Fibroblast of villous mesenchyme (primary cell): ENCODE data around the gene SCYGR1. TPM values are rescaled to one million over a fixed set of nuclear protein-coding genes. Genes with fewer than 3 reads are reported as not detected.
"Not testable (repeated sequence)": the region's sequence is repeated elsewhere in the genome, so short reads cannot be mapped to it uniquely, and the experiment has no call there.

Source experiments
- DNase-seq: peaks from one replicate; pipeline ENCODE4 v3.0.0-alpha.2; 2010; ENCODE audit warnings: low read depth
- H3K4me3 ChIP-seq: 2 replicates; pipeline ENCODE4 v1.5.1; 2011; ENCODE audit warnings: low read depth, mild to moderate bottlenecking, low read length
- total RNA-seq: library from RNA; depleted of rRNA; stranded (reverse); fragments of >200 nt; gene quantifications from 2 replicates; pipeline ENCODE4 v1.2.3, GENCODE V29; 2012
- TF ChIP-seq, protein P1 (sequence below): IDR thresholded peaks from 2 replicates; pipeline ENCODE4 v1.5.1; 2012; ENCODE audit warnings: low read depth, mild to moderate bottlenecking, low read length; ENCODE audit not compliant: insufficient read depth

SCYGR1 gene, protein sequence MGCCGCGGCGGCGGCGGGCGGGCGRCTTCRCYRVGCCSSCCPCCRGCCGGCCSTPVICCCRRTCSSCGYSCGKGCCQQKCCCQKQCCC
- total RNA-seq = not detected in 2 replicates

DNA sequence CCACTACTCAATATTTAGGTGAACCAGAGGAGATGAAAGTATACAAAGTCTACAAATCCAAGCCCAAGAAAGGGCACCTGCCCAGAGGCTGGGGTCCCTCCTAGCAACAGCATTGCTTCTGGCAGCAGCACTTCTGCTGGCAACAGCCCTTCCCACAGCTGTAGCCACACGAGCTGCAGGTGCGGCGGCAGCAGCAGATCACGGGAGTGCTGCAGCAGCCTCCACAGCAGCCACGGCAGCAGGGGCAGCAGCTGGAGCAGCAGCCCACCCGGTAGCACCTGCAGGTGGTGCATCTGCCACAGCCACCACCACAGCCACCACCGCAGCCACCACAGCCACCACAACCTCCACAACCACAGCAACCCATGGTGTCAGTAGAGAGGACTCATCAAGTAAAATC lies at the start of gene SCYGR1:
SCYGR1 (minus strand) TSS at position 367 of the 400 bp plus-strand sequence; CDS start at position 367, 0 bp downstream.
- DNase-seq, H3K4me3 ChIP-seq: not testable (repeated sequence)

DNA sequence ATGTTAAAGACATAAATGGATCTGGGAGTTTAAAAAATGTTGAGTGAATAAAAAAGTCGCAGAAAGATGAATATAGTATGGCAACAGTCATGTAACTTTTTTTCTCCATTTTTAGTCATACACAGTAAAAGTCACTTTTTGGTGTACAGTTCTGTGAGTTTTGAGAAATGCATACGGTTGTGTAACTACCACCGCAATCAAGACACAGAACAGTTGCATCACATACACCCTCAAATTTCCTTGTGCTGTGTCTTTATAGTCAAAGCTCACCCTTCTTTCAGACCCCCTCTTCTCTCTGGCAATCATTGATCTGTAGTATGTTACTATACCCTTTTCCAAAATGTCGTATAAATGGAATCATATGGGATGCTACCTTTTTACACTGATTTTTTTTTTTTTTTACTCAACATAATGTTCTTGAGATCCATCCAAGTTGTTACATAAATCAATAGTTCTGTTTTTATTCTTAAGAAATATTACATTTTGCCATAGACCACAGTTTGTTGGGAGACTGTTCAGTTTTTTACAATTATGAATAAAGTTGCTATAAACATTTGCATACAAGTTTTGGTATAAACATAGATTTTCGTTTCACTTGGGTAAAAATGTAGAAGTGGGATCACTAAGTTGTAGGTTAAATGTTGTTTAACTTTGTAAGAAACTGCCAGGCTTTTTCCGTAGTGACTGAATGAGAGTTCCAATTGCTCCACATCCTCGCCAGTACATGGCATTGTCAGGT lies 48.9 kb upstream of the SCYGR1 start:
- H3K4me3 ChIP-seq = no peak overlapping the region
- TF ChIP-seq, protein P1, sequence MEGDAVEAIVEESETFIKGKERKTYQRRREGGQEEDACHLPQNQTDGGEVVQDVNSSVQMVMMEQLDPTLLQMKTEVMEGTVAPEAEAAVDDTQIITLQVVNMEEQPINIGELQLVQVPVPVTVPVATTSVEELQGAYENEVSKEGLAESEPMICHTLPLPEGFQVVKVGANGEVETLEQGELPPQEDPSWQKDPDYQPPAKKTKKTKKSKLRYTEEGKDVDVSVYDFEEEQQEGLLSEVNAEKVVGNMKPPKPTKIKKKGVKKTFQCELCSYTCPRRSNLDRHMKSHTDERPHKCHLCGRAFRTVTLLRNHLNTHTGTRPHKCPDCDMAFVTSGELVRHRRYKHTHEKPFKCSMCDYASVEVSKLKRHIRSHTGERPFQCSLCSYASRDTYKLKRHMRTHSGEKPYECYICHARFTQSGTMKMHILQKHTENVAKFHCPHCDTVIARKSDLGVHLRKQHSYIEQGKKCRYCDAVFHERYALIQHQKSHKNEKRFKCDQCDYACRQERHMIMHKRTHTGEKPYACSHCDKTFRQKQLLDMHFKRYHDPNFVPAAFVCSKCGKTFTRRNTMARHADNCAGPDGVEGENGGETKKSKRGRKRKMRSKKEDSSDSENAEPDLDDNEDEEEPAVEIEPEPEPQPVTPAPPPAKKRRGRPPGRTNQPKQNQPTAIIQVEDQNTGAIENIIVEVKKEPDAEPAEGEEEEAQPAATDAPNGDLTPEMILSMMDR = no peak
- peak; percentile 25 for DNase-seq

DNA sequence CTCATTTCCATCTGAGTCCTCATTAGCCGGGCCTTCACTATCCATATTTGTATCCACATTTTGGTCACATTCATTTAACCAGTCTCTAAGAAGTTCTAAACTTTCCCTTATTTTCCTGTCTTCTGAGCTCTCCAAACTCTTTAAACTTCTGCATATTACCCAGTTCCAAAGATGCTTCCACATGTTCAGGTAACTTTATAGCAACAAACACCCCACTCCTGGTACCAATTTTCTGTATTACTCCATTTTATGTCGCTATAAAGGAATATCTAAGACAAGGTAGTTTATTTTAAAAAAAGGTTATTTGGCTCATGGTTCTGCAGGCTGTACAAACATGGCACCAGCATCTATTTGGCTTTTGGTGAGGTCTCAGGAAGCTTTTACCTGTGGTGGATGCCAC lies 45.4 kb upstream of the SCYGR1 start:
- no peak overlapping the region for H3K4me3 ChIP-seq
- TF ChIP-seq, protein P1 = no peak
- DNase-seq = no peak

DNA sequence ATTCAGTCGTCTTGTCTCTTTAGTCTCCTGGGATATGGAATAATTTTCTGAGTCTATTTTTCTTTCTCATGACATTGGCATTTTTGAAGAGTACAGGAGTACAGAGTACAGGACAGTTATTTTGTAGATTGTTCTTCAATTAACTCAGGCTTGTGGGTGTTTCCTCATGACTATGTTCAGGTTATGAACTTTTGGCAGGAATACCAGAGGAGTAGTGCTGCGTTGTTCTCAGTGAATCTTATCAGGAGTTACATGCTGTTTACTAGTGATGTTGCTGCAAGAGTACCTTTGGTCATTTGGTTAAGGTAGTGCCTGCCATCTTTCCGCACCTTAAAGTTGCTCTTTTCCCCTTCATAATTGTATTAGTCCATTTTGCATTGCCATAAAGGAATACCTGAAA lies 42.9 kb upstream of the SCYGR1 start:
- no peak for DNase-seq

DNA sequence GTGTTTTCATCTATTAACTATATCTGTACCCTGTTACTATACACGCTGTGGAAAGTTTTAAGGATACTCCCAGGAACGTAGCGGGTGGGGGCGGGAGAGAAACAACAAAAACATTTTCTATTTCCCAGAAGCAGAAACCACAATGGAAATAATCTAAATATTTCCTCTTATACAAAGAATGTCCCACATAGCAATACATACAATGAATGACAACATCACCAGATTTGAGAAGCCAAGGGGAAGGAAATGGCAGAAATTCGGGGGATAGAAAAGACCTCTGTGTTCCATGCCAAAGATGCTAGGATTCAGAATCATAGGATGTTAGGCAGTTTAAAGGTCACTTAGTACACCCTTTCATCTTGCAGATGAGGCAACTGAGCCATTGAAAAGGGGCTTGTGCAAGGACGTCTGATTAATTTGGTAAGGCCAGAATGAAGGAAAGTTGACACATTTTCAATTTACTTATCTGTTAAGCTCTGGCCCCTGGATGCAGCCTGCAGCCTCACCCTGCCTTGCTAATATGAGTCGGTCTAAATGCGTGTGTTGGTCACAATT lies 41.1 kb upstream of the SCYGR1 start:
- TF ChIP-seq, protein P1 = no peak
- H3K4me3 ChIP-seq = no peak overlapping the region

More for the DNA sequence above, 42.9 kb upstream of the SCYGR1 start:
- no peak overlapping the region for H3K4me3 ChIP-seq
- TF ChIP-seq, protein P1 = no peak

DNA sequence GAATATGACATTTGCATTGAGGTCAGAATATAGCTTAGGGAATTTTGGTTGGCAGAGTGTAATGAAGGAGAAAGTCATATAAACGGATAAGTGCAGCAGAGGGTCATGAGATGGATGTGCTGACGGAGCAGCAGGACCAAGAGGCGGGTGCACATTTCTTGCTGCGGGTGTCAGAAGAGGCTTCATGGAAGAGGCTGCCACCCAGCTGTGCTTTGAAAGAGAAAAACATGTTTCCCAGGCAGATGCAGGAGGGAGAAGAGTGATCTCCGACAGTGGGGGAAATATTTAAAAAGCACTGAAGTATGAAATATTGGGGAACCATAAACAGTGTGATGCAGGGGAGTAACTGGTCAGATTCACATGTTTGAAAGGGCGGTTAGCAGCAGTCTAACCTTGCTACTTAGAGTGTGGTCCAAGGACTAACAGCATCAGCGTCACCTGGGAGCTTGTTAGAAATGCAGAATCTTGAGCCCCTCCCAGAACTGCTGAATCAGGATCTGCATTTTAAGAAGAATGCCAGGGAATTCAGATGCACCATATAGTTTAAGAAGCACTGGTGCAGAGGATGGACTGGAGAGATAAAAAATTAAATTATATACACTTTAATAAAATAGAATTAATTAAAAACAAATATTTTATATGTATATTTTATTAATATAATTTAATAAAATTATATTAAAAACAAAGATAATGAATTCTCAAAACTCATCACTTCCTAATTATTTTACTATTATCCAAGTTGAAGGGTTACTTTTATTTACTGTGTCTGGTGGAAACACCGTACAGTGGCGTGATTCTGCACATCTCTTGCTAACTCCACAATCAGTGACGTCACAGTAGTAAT lies 36.1 kb upstream of the SCYGR1 start:
- TF ChIP-seq, protein P1 = no peak
- DNase-seq = no peak
- no peak overlapping the region for H3K4me3 ChIP-seq

More for the DNA sequence above, 41.1 kb upstream of the SCYGR1 start:
- no peak for DNase-seq
